BLaER1 (cell line): Measurements from ENCODE around the gene MIEN1.
A peak's percentile ranks its signal among the peaks of the same experiment; 100 is the strongest.

Experiments used
- H3K27ac ChIP-seq: shearing (Covaris generic); formaldehyde crosslinking; 2 replicates; pipeline ENCODE4 v1.8.1; 2022
- H3K27me3 ChIP-seq: shearing (Covaris generic); formaldehyde crosslinking; 2 replicates; pipeline ENCODE4 v1.8.1; 2022
- H3K36me3 ChIP-seq: shearing (Covaris generic); formaldehyde crosslinking; 2 replicates; pipeline ENCODE4 v1.8.1; 2022
- H3K4me1 ChIP-seq: shearing (Covaris generic); formaldehyde crosslinking; 2 replicates; pipeline ENCODE4 v1.8.1; 2022
- H3K4me2 ChIP-seq: shearing (Covaris generic); formaldehyde crosslinking; 2 replicates; pipeline ENCODE4 v1.8.1; 2022
- H3K4me3 ChIP-seq: shearing (Covaris generic); formaldehyde crosslinking; 2 replicates; pipeline ENCODE4 v1.8.1; 2022
- H3K9ac ChIP-seq: shearing (Covaris generic); formaldehyde crosslinking; 2 replicates; pipeline ENCODE4 v1.8.1; 2022
- H3K9me3 ChIP-seq: shearing (Covaris generic); formaldehyde crosslinking; 2 replicates; pipeline ENCODE4 v1.8.1; 2022
- H4K20me1 ChIP-seq: shearing (Covaris generic); formaldehyde crosslinking; 2 replicates; pipeline ENCODE4 v1.8.1; 2022
- Cebpa-rat ChIP-seq: shearing (Covaris generic); IDR thresholded peaks from 2 replicates; pipeline ENCODE4 v1.8.1; 2022

MIEN1 gene

GRCh38 chr17:39683295-39683939, 46.9 kb downstream of the MIEN1 start:
- Histone ChIP-seq H3K9ac (no peak overlapping the region), H3K4me3 (no peak overlapping the region), H3K4me1 (peaks cover 39% of the 10 kb centered on the region), H4K20me1 (no peaks in the 10 kb centered on the region), H3K9me3 (no peaks in the 10 kb centered on the region; the same call in 1 of the 2 replicates), H3K27me3 (no peaks in the 10 kb centered on the region), H3K27ac (no peak overlapping the region), H3K4me2 (no peak overlapping the region), H3K36me3 (peaks cover 19% of the 10 kb centered on the region; the same call in 1 of the 2 replicates)
- TF ChIP-seq Cebpa-rat, result no peak

DNA sequence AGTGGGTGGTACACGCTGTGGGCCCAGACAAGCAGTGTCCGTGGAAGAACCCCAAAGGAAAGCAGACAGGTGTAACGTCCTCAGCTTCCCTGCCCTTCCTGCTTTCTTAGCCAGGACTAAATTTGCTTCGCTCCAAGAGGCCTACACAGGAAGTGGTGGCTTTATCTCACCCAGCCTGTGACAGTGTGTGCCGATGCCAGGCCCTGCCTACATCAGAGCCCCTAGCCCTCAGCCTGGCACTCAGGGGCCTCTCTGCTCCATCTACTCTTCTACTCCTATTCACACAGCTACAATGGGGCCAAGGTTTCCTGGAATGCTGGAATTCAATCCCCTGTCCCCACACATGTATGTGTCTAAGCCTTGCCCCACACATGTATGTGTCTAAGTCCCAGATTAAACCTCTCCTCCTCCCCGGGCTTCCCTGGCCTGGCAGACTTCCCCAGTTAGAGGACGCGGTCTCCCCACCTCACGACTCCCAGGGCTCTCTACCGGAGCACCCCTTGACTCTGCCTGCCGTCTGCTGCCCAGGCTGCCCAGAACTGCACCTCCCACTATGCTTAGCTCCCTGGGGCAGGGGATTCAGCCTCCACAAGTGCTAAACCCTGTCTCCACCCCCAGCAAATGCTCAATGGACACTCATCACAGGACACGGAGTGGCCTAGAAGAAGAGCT, 50.7 kb downstream of the MIEN1 start:
- Histone ChIP-seq H3K27ac (peak overlapping the region; percentile 86), H4K20me1 (no peaks in the 10 kb centered on the region), H3K4me2 (peak overlapping the region; percentile 96), H3K4me3 (0 out of 2 replicates have a peak overlapping the region, but pooled peaks have one; percentile 13), H3K9ac (peak overlapping the region; percentile 67), H3K27me3 (no peaks in the 10 kb centered on the region), H3K36me3 (peaks cover 16% of the 10 kb centered on the region; the same call in 1 of the 2 replicates), H3K9me3 (no peaks in the 10 kb centered on the region), H3K4me1 (peaks cover 69% of the 10 kb centered on the region)
- no peak for TF ChIP-seq Cebpa-rat
